Superior temporal gyrus (tissue), 1 donor: ENCODE results near the gene CCDC117.
A peak's percentile ranks its signal among the peaks of the same experiment; 100 is the strongest.
"Not testable (repeated sequence)": the region's sequence is repeated elsewhere in the genome, so short reads cannot be mapped to it uniquely, and the experiment has no call there.

ENCODE experiments used
- DNase-seq: peaks from one replicate; pipeline ENCODE4 v3.0.0-alpha.2; 2016; ENCODE audit errors: extremely low spot score

Gene CCDC117

DNA sequence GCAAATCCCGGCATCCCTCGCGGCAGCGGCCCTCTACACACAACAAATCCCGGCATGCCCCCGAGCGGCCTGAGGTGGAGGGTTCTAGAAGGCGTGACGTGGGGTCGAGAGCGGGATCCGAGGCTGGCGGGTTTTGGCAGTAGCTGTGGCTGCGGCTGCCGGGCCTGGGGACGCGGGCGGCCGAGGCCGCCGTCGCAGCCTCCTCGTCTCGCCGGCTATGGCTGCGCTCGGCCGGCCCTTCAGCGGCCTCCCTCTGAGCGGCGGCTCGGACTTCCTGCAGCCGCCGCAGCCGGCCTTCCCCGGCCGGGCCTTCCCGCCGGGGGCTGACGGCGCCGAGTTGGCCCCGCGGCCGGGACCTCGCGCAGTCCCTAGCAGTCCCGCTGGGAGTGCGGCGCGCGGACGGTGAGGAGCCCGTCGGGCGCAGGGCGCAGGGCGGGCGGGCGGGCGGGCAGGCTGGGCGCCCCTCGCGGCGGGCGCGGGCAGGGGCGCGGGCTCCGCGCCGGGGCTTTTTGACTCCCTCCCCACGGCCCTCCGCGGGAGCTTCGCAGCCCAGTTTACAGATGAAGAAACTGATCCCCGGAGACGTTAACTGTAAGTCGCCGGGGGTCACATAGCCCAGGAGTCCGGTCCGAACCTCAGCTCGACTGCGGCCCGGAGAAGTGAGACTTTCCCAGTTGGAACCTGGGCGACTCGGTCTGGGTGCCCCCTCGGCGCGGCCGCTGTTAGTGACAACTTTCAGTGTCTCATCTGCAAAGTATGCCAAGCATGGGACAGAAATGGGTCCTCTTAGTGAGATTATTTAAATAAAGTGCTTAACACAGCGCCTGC lies at the start of gene CCDC117:
TSS of gene CCDC117 (plus strand) at position 63 of the 828 bp plus-strand sequence. CDS start at position 218, 155 bp downstream.
- peak; percentile 98 for DNase-seq

DNA sequence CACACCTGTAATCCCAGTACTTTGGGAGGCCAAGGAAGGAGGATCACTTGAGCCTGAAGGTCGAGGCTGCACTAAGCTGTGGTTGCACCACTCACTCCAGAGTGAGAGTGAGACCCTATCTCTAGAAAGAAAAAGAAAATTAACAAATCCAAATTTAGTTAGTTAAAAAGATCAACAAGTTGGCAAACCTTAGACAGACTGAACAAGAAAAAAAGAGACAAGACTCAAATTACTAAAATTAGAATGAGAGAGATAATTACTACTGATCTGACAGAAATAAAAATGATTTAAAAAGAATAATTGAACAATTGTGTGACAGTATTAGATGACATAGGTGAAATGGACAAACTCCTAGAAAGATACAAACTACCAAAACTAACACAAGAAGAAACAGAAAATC lies 44.5 kb upstream of the CCDC117 start:
- no peak for DNase-seq

DNA sequence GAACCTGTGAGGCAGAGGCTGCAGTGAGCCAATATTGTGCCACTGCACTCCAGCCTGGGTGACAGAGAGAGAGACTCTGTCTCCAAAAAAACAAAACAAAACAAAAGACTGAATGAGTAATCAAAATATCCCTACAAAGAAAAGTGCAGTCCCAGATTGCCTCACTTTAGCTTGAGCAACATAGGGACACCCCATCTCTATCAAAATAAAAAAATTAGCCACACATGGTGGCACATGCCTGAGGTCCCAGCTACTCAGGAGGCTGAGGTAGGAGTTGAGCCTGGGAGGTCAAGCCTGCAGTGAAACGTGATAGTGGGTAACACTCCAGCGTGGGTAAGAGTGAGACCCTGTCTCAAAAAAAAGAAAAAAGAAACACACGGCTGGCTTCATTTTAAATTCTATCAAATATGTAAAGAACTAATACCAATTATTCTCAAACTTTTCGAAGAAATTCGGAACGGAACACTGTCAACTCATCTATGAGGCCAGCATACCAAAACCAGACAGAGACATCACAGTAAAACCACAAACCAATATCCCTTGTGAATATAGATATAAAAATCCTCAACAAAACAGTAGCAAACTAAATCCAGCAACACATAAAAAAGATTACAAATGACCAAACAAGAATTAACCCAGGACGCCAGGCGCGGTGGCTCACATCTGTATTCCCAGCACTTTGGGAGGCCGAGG lies 43.7 kb upstream of the CCDC117 start:
- DNase-seq: no peak

DNA sequence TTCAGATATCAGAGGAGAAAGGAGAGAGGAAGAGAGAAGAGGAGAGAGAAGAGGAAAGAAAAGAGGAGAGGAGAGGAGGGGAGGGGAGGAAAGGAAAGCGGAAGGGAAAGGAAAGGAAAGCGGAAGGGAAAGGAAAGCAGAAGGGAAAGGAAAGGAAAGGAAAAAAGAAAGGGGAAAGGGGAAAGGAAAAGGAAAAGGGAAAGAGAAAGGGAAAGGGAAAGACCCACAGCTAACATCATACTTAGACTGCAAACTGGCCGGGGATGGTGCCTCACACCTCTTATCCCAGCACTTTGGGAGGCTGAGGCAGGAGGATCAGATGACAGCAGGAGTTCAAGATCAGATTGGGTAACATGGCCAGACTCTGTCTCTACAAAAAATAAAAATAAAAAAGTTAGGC lies 42.3 kb upstream of the CCDC117 start:
- no peak for DNase-seq

DNA sequence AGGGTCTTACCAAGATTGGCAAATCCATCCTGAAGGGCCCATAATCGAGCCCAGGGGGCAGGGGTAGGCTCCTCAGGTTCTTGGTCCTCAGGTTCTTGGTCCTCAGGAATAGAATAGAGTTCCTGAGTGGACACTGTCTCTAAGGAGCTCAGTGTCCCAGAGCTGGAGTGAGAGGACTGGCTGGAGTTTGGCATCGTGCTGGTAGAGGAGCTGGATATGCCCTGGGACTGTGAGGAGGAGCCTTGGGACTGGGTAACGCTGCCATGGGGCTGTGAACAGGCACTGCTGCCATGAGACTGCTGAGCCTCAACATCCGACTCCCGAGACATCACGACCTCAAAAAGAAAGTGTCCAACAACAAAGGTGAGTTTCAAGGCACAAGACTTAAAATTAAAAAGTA lies 38.1 kb upstream of the CCDC117 start:
- DNase-seq: no peak

DNA sequence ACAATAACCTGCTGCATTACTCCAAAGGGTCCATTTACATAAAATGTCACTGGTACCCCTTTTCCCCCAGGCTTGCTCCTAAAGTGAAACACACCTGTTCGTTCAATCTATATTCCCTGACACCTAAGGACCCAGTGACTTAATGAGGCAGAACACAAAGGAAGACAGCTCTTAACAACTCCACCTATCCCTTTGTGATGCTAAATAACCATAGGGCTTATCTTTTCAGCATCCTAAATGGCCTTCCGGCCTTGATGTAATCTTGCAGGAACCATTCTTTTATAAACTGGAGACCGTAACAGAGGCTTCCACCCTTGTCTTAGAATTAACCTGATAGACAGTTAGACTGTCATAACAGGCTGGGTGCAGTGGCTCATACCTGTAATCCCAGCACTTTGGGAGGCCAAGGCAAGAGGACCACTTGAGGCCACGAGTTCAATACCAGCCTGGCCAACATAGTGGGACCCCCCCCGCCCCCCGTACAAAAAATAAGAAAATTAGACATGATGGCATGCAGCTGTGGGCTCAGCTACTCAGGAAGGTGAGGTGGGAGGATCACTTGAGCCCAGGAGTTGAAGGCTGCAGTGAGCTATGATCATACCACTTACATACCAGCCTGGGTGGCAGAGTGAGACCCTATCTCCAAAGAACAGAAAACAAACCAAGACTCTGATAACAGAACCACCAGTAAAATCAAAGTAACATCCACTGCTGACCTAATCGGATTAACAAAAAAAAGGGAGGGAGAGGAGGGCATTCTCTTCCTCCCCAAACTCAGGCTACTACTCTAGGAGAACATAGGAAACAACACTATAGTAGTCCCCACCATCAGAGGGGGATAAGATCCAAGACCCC lies 36.0 kb upstream of the CCDC117 start:
- DNase-seq: no peak

GRCh38 chr22:28737701-28738100 lies 34.8 kb upstream of the CCDC117 start:
- no peak for DNase-seq

DNA sequence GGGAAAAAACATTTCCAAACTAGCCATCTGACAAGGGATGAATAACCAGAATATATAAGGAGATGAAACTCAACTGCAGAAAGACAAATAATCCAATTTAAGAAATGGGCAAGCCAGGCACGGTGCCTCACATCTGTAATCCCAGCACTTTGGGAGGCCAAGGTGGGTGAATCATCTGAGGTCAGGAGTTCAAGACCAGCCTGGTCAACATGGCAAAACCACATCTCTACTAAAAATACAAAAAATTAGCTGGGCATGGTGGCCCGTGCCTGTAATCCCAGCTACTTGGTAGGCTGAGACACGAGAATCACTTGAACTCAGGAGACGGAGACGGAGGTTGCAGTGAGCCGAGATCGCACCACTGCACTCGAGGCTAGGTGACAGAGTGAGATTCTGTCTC lies 33.6 kb upstream of the CCDC117 start:
- DNase-seq: not testable (repeated sequence)

GRCh38 chr22:28741200-28741784 lies 31.2 kb upstream of the CCDC117 start:
- no peak for DNase-seq

DNA sequence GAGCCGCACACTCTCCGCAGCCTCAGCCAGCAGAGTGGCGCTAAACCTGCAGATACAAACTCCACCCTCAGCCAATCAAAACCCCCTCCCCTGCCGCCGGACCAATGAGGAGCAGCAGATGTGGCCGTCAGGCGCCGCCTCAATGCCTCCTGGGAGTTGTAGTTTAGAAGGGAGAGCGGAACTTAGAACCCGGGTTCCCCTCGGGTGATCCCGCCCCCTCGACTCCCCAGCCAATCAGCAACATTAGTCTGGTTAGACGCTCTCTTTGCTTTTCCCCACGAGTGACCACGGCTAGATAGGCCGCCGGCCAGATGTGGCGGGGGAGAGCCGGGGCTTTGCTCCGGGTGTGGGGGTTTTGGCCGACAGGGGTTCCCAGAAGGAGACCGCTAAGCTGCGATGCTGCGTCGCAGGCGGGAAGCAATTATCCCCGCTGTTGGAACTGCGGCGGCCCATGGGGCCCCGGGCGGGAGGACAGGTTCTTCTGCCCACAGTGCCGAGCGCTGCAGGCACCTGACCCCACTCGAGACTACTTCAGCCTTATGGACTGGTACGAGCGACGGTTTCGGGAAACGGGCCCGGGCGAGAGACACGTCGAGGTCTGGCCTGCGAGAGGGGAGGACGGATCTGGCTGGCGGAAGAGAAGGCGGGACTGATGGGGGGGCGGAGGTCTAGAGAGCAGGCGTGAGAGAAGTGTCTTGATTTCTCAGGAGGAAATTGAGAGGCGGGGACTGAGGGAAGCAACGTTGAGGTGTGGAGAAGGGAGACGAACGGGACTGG lies 30.5 kb upstream of the CCDC117 start, which contains the start of the genes CHEK2 and HSCB:
TSS of gene CHEK2 (minus strand) at position 36 of the 777 bp plus-strand sequence. CDS start 7,099 bp downstream, outside the sequence.
TSS of gene HSCB (plus strand) at position 255 of the 777 bp plus-strand sequence. CDS start at position 312, 57 bp downstream.
- peak; percentile 99 for DNase-seq

GRCh38 chr22:28742562-28742962 lies 29.9 kb upstream of the CCDC117 start:
- no peak for DNase-seq

DNA sequence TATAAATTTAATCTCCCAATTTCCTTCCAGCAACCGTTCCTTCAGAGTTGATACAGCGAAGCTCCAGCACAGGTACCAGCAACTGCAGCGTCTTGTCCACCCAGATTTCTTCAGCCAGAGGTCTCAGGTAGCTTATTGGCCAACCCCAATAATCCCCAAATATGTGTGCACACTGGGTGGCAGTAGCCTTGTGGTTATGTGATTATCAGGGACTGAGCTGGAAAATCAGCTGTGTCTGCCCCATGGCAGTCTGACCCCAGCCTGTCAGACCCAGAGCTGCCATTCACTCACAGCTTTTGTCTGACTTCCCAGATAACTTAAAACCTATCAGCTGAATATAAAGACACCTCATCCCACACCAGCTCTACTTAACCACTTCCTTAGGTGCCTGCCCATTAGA lies 28.6 kb upstream of the CCDC117 start:
- no peak for DNase-seq

GRCh38 chr22:28750471-28750881 lies 22.0 kb upstream of the CCDC117 start:
- no peak for DNase-seq

DNA sequence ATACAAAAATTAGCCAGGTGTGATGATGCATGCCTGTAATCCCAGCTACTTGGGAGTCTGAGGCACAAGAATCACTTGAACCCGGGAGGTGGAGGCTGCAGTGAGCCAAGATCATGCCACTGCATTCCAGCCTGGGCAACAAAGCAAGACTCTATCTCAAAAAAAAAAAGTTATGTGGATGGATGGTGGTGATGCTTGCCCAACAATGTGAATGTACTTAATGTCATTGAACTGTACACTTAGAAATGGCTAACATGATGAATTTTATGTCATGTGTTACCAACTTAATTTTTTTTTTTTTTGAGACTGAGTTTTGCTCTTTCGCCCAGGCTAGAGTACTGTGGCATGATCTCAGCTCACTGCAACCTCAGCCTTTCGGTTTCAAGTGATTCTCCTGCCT lies 18.0 kb upstream of the CCDC117 start:
- DNase-seq: not testable (repeated sequence)

DNA sequence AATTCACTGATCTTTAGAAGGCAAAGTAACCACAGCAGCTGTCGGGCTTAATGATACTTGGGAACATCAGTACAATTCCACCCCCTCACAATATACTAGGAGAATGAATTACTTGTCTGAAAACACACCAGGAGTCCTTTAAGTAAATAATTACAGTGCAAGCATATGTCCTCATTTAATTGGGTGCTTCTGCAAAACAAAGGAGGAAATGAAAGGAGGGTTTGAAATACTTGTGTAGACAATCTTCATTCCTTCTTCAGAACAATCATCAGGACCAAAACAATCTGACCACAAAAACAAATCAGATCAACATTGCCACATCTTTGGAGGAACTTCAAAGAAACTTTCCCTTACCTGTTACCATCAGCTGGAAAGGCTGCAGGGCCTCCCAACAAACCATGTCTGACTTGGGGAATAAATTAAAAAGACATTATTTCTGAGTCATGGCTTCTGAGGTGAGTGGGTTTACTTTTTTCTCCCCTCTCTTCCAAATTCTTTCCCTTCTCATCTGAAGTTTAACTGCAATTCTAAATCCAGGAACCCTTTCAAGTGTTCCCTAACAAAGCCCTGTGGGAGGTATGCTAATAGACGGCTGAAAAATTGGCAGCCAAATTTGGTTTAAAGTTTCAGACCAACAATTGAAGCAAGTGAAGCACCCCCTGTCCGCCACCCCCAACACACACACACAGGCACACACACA lies 12.5 kb upstream of the CCDC117 start:
- no peak for DNase-seq

- DNase-seq: no peak
These were observed 11.1 kb upstream of the CCDC117 start for GRCh38 chr22:28761449-28761755.

DNA sequence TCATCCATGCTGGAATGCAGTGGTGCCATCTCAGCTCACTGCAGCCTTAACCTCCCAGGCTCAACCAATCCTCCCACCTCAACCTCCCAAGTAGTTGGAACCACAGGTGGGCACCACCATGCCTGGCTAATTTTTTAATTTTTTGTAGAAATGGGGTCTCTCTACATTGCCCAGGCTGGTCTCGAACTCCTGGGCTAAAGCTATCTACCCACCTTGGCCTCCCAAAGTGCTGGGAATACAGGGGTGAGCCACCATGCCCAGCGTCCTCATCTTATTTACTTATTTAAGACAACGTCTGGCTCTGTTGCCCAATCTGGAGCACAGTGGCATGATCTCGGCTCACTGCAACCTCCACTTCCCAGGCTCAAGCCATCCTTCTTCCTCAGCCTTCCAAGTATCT lies 10.5 kb upstream of the CCDC117 start:
- not testable (repeated sequence) for DNase-seq

GRCh38 chr22:28766628-28767027 lies 5.9 kb upstream of the CCDC117 start:
- DNase-seq: no peak

GRCh38 chr22:28768701-28769393 lies 3.6 kb upstream of the CCDC117 start:
- DNase-seq: no peak
